Thoracic aorta (tissue), 2 donors: ENCODE results near the gene MED10. TPM values are rescaled to one million over a fixed set of nuclear protein-coding genes. Genes with fewer than 3 reads are reported as not detected.
"Not testable (repeated sequence)": the region's sequence is repeated elsewhere in the genome, so short reads cannot be mapped to it uniquely, and the experiment has no call there.

Experiments
- ATAC-seq: fragments of 150-250 bp; one replicate; pipeline ENCODE4 v1.8.0; 2017; ENCODE audit warnings: low read depth; ENCODE audit not compliant: insufficient number of reproducible peaks, low FRiP score
- DNase-seq: peaks from one replicate; pipeline ENCODE4 v3.0.0-alpha.2; 2020; ENCODE audit warnings: low spot score
- H3K27ac ChIP-seq, 2 donors: fragments of 200-600 bp; sonication (generic); 1 replicate in 1 of 2; 2 replicates in 1 of 2; pipeline ENCODE4 v1.5.1; 2016; ENCODE audit warnings: mild to moderate bottlenecking in 2 of 2, moderate library complexity in 2 of 2
- H3K27me3 ChIP-seq: fragments of 200-600 bp; sonication (generic); replicated peaks from 2 replicates; pipeline ENCODE4 v1.6.0; 2016; ENCODE audit warnings: mild to moderate bottlenecking; ENCODE audit not compliant: insufficient read depth
- H3K36me3 ChIP-seq: fragments of 200-600 bp; sonication (generic); one replicate; pipeline ENCODE4 v1.5.1; 2016
- H3K4me1 ChIP-seq, 2 donors: fragments of 200-600 bp; sonication (generic); 1 replicate in 1 of 2; 2 replicates in 1 of 2; pipeline versions ENCODE4 v1.5.1 to v1.6.0; 2016; ENCODE audit warnings: low read depth in 2 of 2, mild to moderate bottlenecking in 1 of 2; ENCODE audit not compliant: control insufficient read depth in 1 of 2
- H3K4me3 ChIP-seq: fragments of 200-600 bp; sonication (generic); 2 replicates; pipeline ENCODE4 v1.5.1; 2016; ENCODE audit warnings: mild to moderate bottlenecking
- H3K9me3 ChIP-seq: fragments of 200-600 bp; sonication (generic); 2 replicates; pipeline ENCODE4 v1.5.1; 2016
- total RNA-seq, 2 donors: library from RNA; depleted of rRNA; stranded (reverse); fragments of >200 nt; gene quantifications; one replicate each; pipeline versions ENCODE4 v1.1.0 to v1.2.3, GENCODE V29; 2016
- TF ChIP-seq, protein P1 (sequence below): fragments of 200-600 bp; sonication (generic); IDR thresholded peaks from one replicate; pipeline ENCODE4 v1.5.1; 2019; ENCODE audit warnings: antibody characterized with exemption

Gene MED10
- total RNA-seq, 2 donors from 2014 or later: 25.0 to 30.9 TPM

GRCh38 chr5:6365977-6366590 lies 12.3 kb downstream of the MED10 start:
- Histone ChIP-seq H3K4me1 (no peaks in the 10 kb centered on the region), H3K4me3 (no peak overlapping the region), H3K27ac (no peak overlapping the region), H3K36me3 (peaks cover 21% of the 10 kb centered on the region), H3K9me3 (no peaks in the 10 kb centered on the region), H3K27me3 (no peaks in the 10 kb centered on the region)
- TF ChIP-seq, protein P1, sequence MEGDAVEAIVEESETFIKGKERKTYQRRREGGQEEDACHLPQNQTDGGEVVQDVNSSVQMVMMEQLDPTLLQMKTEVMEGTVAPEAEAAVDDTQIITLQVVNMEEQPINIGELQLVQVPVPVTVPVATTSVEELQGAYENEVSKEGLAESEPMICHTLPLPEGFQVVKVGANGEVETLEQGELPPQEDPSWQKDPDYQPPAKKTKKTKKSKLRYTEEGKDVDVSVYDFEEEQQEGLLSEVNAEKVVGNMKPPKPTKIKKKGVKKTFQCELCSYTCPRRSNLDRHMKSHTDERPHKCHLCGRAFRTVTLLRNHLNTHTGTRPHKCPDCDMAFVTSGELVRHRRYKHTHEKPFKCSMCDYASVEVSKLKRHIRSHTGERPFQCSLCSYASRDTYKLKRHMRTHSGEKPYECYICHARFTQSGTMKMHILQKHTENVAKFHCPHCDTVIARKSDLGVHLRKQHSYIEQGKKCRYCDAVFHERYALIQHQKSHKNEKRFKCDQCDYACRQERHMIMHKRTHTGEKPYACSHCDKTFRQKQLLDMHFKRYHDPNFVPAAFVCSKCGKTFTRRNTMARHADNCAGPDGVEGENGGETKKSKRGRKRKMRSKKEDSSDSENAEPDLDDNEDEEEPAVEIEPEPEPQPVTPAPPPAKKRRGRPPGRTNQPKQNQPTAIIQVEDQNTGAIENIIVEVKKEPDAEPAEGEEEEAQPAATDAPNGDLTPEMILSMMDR: no peak
- DNase-seq (no peak), ATAC-seq (no peak)

GRCh38 chr5:6365142-6365976 lies 13.0 kb downstream of the MED10 start:
- no peaks in the 10 kb centered on the region for H3K27me3 ChIP-seq
- H3K9me3 ChIP-seq: no peaks in the 10 kb centered on the region
- peaks cover 15% of the 10 kb centered on the region for H3K36me3 ChIP-seq
- DNase-seq (no peak), ATAC-seq (no peak)
- H3K4me3 ChIP-seq: no peak overlapping the region
- no peaks in the 10 kb centered on the region for H3K4me1 ChIP-seq
- TF ChIP-seq, protein P1: no peak
- H3K27ac ChIP-seq: no peak overlapping the region

- not testable (repeated sequence) for H3K4me1 ChIP-seq, H3K27me3 ChIP-seq, H3K9me3 ChIP-seq, H3K36me3 ChIP-seq, DNase-seq, H3K27ac ChIP-seq, H3K4me3 ChIP-seq, ATAC-seq
Measured at GRCh38 chr5:6363454-6364011, 14.8 kb downstream of the MED10 start.

- no peak for ATAC-seq
- DNase-seq: no peak
- peaks cover 6% of the 10 kb centered on the region for H3K36me3 ChIP-seq
Measured at GRCh38 chr5:6362846-6363245, 15.5 kb downstream of the MED10 start.

GRCh38 chr5:6361101-6361500 lies 17.2 kb downstream of the MED10 start:
- no peaks in the 10 kb centered on the region for H3K4me1 ChIP-seq
- ATAC-seq (no peak), DNase-seq (no peak)
- peaks cover 6% of the 10 kb centered on the region for H3K36me3 ChIP-seq
- H3K9me3 ChIP-seq: no peaks in the 10 kb centered on the region
- TF ChIP-seq, protein P1: no peak
- no peak overlapping the region for H3K4me3 ChIP-seq
- H3K27me3 ChIP-seq: no peaks in the 10 kb centered on the region
- H3K27ac ChIP-seq: no peak overlapping the region

More at GRCh38 chr5:6362846-6363245, 15.5 kb downstream of the MED10 start:
- Histone ChIP-seq H3K27ac (no peak overlapping the region), H3K27me3 (no peaks in the 10 kb centered on the region), H3K9me3 (no peaks in the 10 kb centered on the region), H3K4me1 (no peaks in the 10 kb centered on the region), H3K4me3 (no peak overlapping the region)
- TF ChIP-seq, protein P1: no peak
